Spinal cord (tissue), 10 donors: ENCODE data around the gene SH3TC2. TPM values are rescaled to one million over a fixed set of nuclear protein-coding genes. Genes with fewer than 3 reads are reported as not detected.
A peak's percentile ranks its signal among the peaks of the same experiment; 100 is the strongest.

Experiments
- DNase-seq, 6 donors: peaks; one replicate each; pipeline versions ENCODE4 v3.0.0 to v3.0.0-alpha.2; 2013 to 2015; ENCODE audit warnings: low spot score in 6 of 6, low read depth in 4 of 6
- H3K27ac ChIP-seq: one replicate; pipeline ENCODE4 v1.5.1; 2013; ENCODE audit warnings: low read depth, low read length, control low read depth
- H3K27me3 ChIP-seq: one replicate; pipeline ENCODE4 v1.6.1; 2013; ENCODE audit warnings: low read length; ENCODE audit not compliant: control insufficient read depth, insufficient read depth
- H3K36me3 ChIP-seq: one replicate; pipeline ENCODE4 v1.6.1; 2013; ENCODE audit warnings: low read length; ENCODE audit not compliant: control insufficient read depth, insufficient read depth
- H3K4me1 ChIP-seq: one replicate; pipeline ENCODE4 v1.6.1; 2013; ENCODE audit warnings: low read length; ENCODE audit not compliant: control insufficient read depth, insufficient read depth
- H3K4me3 ChIP-seq: one replicate; pipeline ENCODE4 v1.5.1; 2013; ENCODE audit warnings: low read depth, low read length, control low read depth
- H3K9me3 ChIP-seq: one replicate; pipeline ENCODE4 v1.6.1; 2013; ENCODE audit warnings: low read length; ENCODE audit not compliant: control insufficient read depth, insufficient read depth
- WGBS: methylation state at CpG from one replicate; pipeline ENCODE4 v1.1.5; 2013; ENCODE audit warnings: missing lambda C conversion rate; ENCODE audit not compliant: insufficient coverage; 5-methylcytosine and 5-hydroxymethylcytosine counted together
- polyA plus RNA-seq, 2 donors: library from polyadenylated mRNA; unstranded; fragments of 120-200 nt; gene quantifications; one replicate each; pipeline ENCODE4 v1.2.1, GENCODE V29; 2013; ENCODE audit not compliant: insufficient read length in 2 of 2
- total RNA-seq, 2 donors: library from RNA; depleted of rRNA in 1 of 2; stranded (reverse); fragments of 120-200 nt in 1 of 2; fragments of >200 nt in 1 of 2; gene quantifications; one replicate each; pipeline versions ENCODE4 v1.2.3 to v1.2.4, GENCODE V29; 2013 to 2014
- donor health status: healthy.

The SH3TC2 gene
- total and polyA plus RNA-seq, 4 donors = 4.0 to 43.7 (median 10.9) TPM

- Histone ChIP-seq H3K27me3 (no peaks in the 10 kb centered on the region), H3K9me3 (no peaks in the 10 kb centered on the region), H3K27ac (no peak overlapping the region), H3K4me3 (no peak overlapping the region), H3K4me1 (peaks cover 3% of the 10 kb centered on the region), H3K36me3 (no peaks in the 10 kb centered on the region)
- no peak for DNase-seq
Measured at GRCh38 chr5:148963664-148964063, 99.2 kb downstream of the SH3TC2 start.

GRCh38 chr5:148962761-148963324, 100.0 kb downstream of the SH3TC2 start:
- WGBS = no CpG with 5 or more reads among the region's 3 CpGs
- Histone ChIP-seq H3K4me3 (no peak overlapping the region), H3K27ac (no peak overlapping the region), H3K27me3 (no peaks in the 10 kb centered on the region), H3K4me1 (peaks cover 3% of the 10 kb centered on the region), H3K36me3 (no peaks in the 10 kb centered on the region), H3K9me3 (no peaks in the 10 kb centered on the region)
- DNase-seq = no peak

- H3K36me3 ChIP-seq = no peaks in the 10 kb centered on the region
- H3K27ac ChIP-seq = no peak overlapping the region
- H3K4me1 ChIP-seq = peaks cover 3% of the 10 kb centered on the region
- DNase-seq = no peak
- no peak overlapping the region for H3K4me3 ChIP-seq
- H3K9me3 ChIP-seq = no peaks in the 10 kb centered on the region
- no peaks in the 10 kb centered on the region for H3K27me3 ChIP-seq
- 71% methylated on average over 1 of the region's 3 CpGs for WGBS
Measured at GRCh38 chr5:148962200-148962550, 100.7 kb downstream of the SH3TC2 start.

GRCh38 chr5:148961261-148962199, 101.3 kb downstream of the SH3TC2 start:
- H3K27ac ChIP-seq = no peak overlapping the region
- H3K9me3 ChIP-seq = no peaks in the 10 kb centered on the region
- H3K4me1 ChIP-seq = peaks cover 3% of the 10 kb centered on the region
- H3K36me3 ChIP-seq = no peaks in the 10 kb centered on the region
- H3K4me3 ChIP-seq = no peak overlapping the region
- no peak for DNase-seq
- H3K27me3 ChIP-seq = no peaks in the 10 kb centered on the region
- 87% methylated on average over 6 of the region's 8 CpGs for WGBS

- H3K9me3 ChIP-seq = no peaks in the 10 kb centered on the region
- no peaks in the 10 kb centered on the region for H3K36me3 ChIP-seq
- no peak overlapping the region for H3K4me3 ChIP-seq
- no peaks in the 10 kb centered on the region for H3K27me3 ChIP-seq
- no peaks in the 10 kb centered on the region for H3K4me1 ChIP-seq
- DNase-seq = no peak
- no peak overlapping the region for H3K27ac ChIP-seq
- 93% methylated on average over 4 of the region's 6 CpGs for WGBS
Measured at GRCh38 chr5:148960070-148960769, 102.6 kb downstream of the SH3TC2 start.

GRCh38 chr5:148957591-148958202, 105.2 kb downstream of the SH3TC2 start:
- H3K36me3 ChIP-seq = no peaks in the 10 kb centered on the region
- no peaks in the 10 kb centered on the region for H3K4me1 ChIP-seq
- no peaks in the 10 kb centered on the region for H3K9me3 ChIP-seq
- DNase-seq = peak in 1 of 6 donors; percentile 45
- H3K27ac ChIP-seq = no peak overlapping the region
- H3K4me3 ChIP-seq = no peak overlapping the region
- no peaks in the 10 kb centered on the region for H3K27me3 ChIP-seq
- WGBS = no CpG with 5 or more reads among the region's 3 CpGs

GRCh38 chr5:148956477-148957385, 106.1 kb downstream of the SH3TC2 start:
- no peak overlapping the region for H3K27ac ChIP-seq

More at GRCh38 chr5:148956477-148957385, 106.1 kb downstream of the SH3TC2 start:
- DNase-seq = no peak
- WGBS = 76% methylated on average over 3 of the region's 3 CpGs
- H3K4me3 ChIP-seq = no peak overlapping the region
- no peaks in the 10 kb centered on the region for H3K9me3 ChIP-seq
- no peaks in the 10 kb centered on the region for H3K4me1 ChIP-seq
- H3K36me3 ChIP-seq = no peaks in the 10 kb centered on the region
- no peaks in the 10 kb centered on the region for H3K27me3 ChIP-seq
